OCI-LY1 (cell line): ENCODE measurements around the gene CRTC1.
"Not testable (repeated sequence)": the region's sequence is repeated elsewhere in the genome, so short reads cannot be mapped to it uniquely, and the experiment has no call there.

Source experiments
- H2AFZ ChIP-seq: fragments of 200-600 bp; sonication (generic), shearing (Covaris generic); 2 replicates; pipeline ENCODE4 v1.6.0; 2014; ENCODE audit warnings: antibody characterized with exemption, mild to moderate bottlenecking, low read length
- H3F3A ChIP-seq: fragments of 200-600 bp; sonication (generic), shearing (Covaris generic); 2 replicates; pipeline ENCODE4 v1.6.0; 2014; ENCODE audit warnings: mild to moderate bottlenecking, antibody characterized with exemption, low read length, moderate library complexity; ENCODE audit not compliant: insufficient read depth
- H3K27ac ChIP-seq: fragments of 200-600 bp; sonication (generic); 2 replicates; pipeline ENCODE4 v1.5.1; 2014; ENCODE audit warnings: low read length, mixed run types, mild to moderate bottlenecking, low read depth; ENCODE audit not compliant: poor library complexity, severe bottlenecking
- H3K27me3 ChIP-seq: fragments of 200-600 bp; sonication (generic); 2 replicates; pipeline ENCODE4 v1.6.0; 2014; ENCODE audit warnings: antibody characterized with exemption, mild to moderate bottlenecking, low read length, moderate library complexity; ENCODE audit not compliant: insufficient read depth
- H3K36me3 ChIP-seq: fragments of 200-600 bp; sonication (generic); 2 replicates; pipeline ENCODE4 v1.6.1; 2014; ENCODE audit warnings: mild to moderate bottlenecking, antibody characterized with exemption, low read length, moderate library complexity, mixed read lengths; ENCODE audit not compliant: insufficient read depth
- H3K4me1 ChIP-seq: fragments of 200-600 bp; sonication (generic); 2 replicates; pipeline ENCODE4 v1.5.1; 2014; ENCODE audit warnings: mild to moderate bottlenecking, low read length, moderate library complexity; ENCODE audit not compliant: insufficient read depth, severe bottlenecking
- H3K4me2 ChIP-seq: fragments of 200-600 bp; sonication (generic), shearing (Covaris generic); 2 replicates; pipeline ENCODE4 v1.6.1; 2014; ENCODE audit warnings: low read length
- H3K4me3 ChIP-seq: fragments of 200-600 bp; sonication (generic); 2 replicates; pipeline ENCODE4 v1.5.1; 2014; ENCODE audit warnings: low read length, low read depth, mild to moderate bottlenecking, mixed read lengths; ENCODE audit not compliant: poor library complexity, severe bottlenecking
- H3K79me2 ChIP-seq: fragments of 200-600 bp; shearing (Covaris generic); 2 replicates; pipeline ENCODE4 v1.6.1; 2016; ENCODE audit warnings: mixed run types, low read length, mixed read lengths; ENCODE audit not compliant: insufficient read depth
- H3K9ac ChIP-seq: fragments of 200-600 bp; sonication (generic), shearing (Covaris generic); 2 replicates; pipeline ENCODE4 v1.6.1; 2014; ENCODE audit warnings: mild to moderate bottlenecking, low read length, mixed read lengths
- H3K9me2 ChIP-seq: fragments of 200-600 bp; sonication (generic), shearing (Covaris generic); 2 replicates; pipeline ENCODE4 v1.6.1; 2014; ENCODE audit warnings: low read depth, mild to moderate bottlenecking, low read length, mixed read lengths
- H3K9me3 ChIP-seq: fragments of 200-600 bp; shearing (Covaris generic); 2 replicates; pipeline ENCODE4 v1.6.1; 2014; ENCODE audit warnings: low read length, mixed read lengths
- H4K20me1 ChIP-seq: fragments of 200-600 bp; sonication (generic), shearing (Covaris generic); 2 replicates; pipeline ENCODE4 v1.6.0; 2016; ENCODE audit warnings: mild to moderate bottlenecking, low read length; ENCODE audit not compliant: insufficient read depth
- EZH2 ChIP-seq: fragments of 200-600 bp; sonication (generic), shearing (Covaris generic); IDR thresholded peaks from 2 replicates; pipeline ENCODE4 v1.8.0; 2017; ENCODE audit warnings: borderline replicate concordance, mixed run types, mild to moderate bottlenecking, antibody characterized with exemption, low read length, moderate library complexity, mixed read lengths
- TF ChIP-seq, protein P1 (sequence below): fragments of 200-600 bp; sonication (generic), shearing (Covaris generic); IDR thresholded peaks from 2 replicates; pipeline ENCODE4 v1.5.1; 2017; ENCODE audit warnings: mild to moderate bottlenecking, antibody characterized with exemption, low read length, moderate library complexity, mixed read lengths

Gene CRTC1

DNA sequence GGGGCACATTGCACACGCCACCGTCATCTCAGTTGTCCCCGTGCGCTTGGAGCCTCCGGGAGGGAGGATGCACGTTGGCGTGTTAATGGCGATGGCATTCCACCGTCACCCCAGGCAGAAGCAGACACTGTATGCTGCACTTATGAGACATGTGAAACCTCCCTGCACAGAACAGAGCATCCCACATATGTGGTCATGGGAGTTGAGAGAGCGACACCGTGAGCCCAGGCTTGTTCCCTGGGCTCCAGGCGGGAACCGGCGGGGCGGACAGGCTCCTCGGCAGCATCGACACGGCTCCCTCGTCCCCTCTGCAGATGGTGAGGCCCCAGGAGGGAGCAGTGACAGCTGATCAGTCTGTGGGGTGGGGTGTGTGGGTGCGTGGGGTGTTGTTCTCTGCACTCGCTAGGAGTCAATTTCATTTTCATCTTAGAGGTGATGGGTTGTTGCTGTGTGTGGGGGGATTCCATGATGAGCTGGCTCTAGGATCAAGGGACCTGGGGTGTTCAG is 40.4 kb downstream of the CRTC1 start:
- no peak overlapping the region for H3K27ac ChIP-seq
- no peaks in the 10 kb centered on the region for H3K79me2 ChIP-seq
- H4K20me1 ChIP-seq = no peaks in the 10 kb centered on the region
- H3K9me3 ChIP-seq = no peaks in the 10 kb centered on the region
- no peaks in the 10 kb centered on the region for H3K9me2 ChIP-seq
- no peak overlapping the region for H3K9ac ChIP-seq
- H3K27me3 ChIP-seq = no peaks in the 10 kb centered on the region; the same call in none of the 2 replicates
- no peaks in the 10 kb centered on the region for H3K4me1 ChIP-seq
- H3F3A ChIP-seq = no peaks in the 10 kb centered on the region
- no peak overlapping the region for H3K4me3 ChIP-seq
- H3K4me2 ChIP-seq = no peak overlapping the region
- no peaks in the 10 kb centered on the region for H3K36me3 ChIP-seq
- H2AFZ ChIP-seq = no peak overlapping the region
- TF ChIP-seq, protein P1, sequence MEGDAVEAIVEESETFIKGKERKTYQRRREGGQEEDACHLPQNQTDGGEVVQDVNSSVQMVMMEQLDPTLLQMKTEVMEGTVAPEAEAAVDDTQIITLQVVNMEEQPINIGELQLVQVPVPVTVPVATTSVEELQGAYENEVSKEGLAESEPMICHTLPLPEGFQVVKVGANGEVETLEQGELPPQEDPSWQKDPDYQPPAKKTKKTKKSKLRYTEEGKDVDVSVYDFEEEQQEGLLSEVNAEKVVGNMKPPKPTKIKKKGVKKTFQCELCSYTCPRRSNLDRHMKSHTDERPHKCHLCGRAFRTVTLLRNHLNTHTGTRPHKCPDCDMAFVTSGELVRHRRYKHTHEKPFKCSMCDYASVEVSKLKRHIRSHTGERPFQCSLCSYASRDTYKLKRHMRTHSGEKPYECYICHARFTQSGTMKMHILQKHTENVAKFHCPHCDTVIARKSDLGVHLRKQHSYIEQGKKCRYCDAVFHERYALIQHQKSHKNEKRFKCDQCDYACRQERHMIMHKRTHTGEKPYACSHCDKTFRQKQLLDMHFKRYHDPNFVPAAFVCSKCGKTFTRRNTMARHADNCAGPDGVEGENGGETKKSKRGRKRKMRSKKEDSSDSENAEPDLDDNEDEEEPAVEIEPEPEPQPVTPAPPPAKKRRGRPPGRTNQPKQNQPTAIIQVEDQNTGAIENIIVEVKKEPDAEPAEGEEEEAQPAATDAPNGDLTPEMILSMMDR = no peak
- TF ChIP-seq EZH2 = no peak

DNA sequence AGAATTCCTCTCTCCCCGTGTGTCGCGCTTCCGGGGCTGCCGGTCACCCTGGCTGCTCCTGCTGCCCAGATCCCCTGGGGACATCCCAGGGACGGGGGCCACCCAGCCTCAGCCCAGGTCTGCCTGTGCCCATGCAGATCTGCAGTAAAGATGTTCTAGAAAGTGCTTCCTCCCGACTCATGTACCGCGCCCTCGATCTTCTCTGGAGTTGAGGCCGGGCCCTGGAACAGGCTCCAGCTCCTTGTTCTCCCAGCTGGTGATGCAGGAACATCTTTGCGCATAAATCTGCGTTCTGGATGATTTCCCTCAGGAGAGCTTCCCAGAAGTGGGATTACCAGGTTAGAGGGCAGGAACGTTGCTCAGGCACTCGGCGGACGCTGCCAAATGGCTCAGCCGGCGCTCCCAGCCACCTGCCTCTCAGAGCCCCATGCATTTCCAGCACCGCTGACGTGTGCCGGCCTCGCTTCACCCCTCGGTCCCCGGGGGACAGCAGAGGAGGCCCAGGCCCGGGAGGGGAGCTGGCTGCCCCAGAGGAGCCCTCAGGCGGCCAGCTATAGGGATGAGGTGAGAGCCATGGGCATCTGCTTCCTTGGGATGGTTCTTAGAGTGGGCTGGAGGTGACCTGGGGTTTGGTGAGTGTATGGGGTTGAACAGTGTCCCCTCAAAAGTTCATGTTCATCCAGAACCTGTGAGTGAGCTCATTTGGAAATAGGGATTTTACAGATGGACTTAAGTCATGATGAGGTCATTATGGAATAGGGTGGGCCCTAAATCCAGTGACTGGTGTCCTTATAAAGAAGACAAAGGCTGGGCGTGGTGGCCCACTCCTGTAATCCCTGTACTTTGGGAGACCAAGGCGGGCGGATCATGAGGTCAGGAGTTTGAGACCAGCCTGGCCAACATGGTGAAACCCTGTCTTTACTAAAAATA is 42.6 kb downstream of the CRTC1 start:
- Histone ChIP-seq H3K27ac (no peak overlapping the region), H3K4me3 (no peak overlapping the region), H3K4me1 (no peaks in the 10 kb centered on the region), H3K9ac (no peak overlapping the region), H3K9me3 (no peaks in the 10 kb centered on the region), H4K20me1 (no peaks in the 10 kb centered on the region), H2AFZ (no peak overlapping the region), H3K27me3 (no peaks in the 10 kb centered on the region; the same call in 1 of the 2 replicates), H3K36me3 (no peaks in the 10 kb centered on the region), H3F3A (no peaks in the 10 kb centered on the region), H3K9me2 (no peaks in the 10 kb centered on the region), H3K79me2 (no peaks in the 10 kb centered on the region), H3K4me2 (no peak overlapping the region)
- no peak for TF ChIP-seq EZH2
- TF ChIP-seq, protein P1 = no peak

GRCh38 chr19:18726846-18727245 is 43.4 kb downstream of the CRTC1 start:
- no peak overlapping the region for H2AFZ ChIP-seq
- H3K9me2 ChIP-seq = no peaks in the 10 kb centered on the region
- H4K20me1 ChIP-seq = no peaks in the 10 kb centered on the region
- H3K36me3 ChIP-seq = no peaks in the 10 kb centered on the region
- H3K9me3 ChIP-seq = no peaks in the 10 kb centered on the region
- H3K4me3 ChIP-seq = no peak overlapping the region
- no peak overlapping the region for H3K27ac ChIP-seq
- H3K9ac ChIP-seq = no peak overlapping the region
- no peaks in the 10 kb centered on the region for H3K4me1 ChIP-seq
- H3K79me2 ChIP-seq = no peaks in the 10 kb centered on the region
- no peak overlapping the region for H3K4me2 ChIP-seq
- no peaks in the 10 kb centered on the region; the same call in 1 of the 2 replicates for H3K27me3 ChIP-seq
- no peak for TF ChIP-seq EZH2
- TF ChIP-seq, protein P1 = no peak
- H3F3A ChIP-seq = no peaks in the 10 kb centered on the region

GRCh38 chr19:18727602-18728001 is 44.1 kb downstream of the CRTC1 start:
- H3K9ac ChIP-seq, H3K27ac ChIP-seq, H3K9me3 ChIP-seq, H3K4me1 ChIP-seq, H3K4me3 ChIP-seq, H3K79me2 ChIP-seq, H3F3A ChIP-seq, H3K27me3 ChIP-seq, H4K20me1 ChIP-seq, H3K9me2 ChIP-seq, H3K36me3 ChIP-seq, H3K4me2 ChIP-seq, H2AFZ ChIP-seq: not testable (repeated sequence)
